GM12891 (cell line): ENCODE measurements around the gene CREBRF.
"Not testable (repeated sequence)": the region's sequence is repeated elsewhere in the genome, so short reads cannot be mapped to it uniquely, and the experiment has no call there.

ENCODE experiments used
- DNase-seq: peaks from one replicate; pipeline ENCODE4 v3.0.0; 2011; ENCODE audit warnings: low spot score; ENCODE audit not compliant: insufficient read length
- FAIRE-seq: peaks from 2 replicates; lab custom pipeline; 2011; peaks lifted over from hg19 to GRCh38; lab: Jason Lieb, UNC
- PAX5 ChIP-seq: IDR thresholded peaks from 2 replicates; pipeline ENCODE4 v1.6.1; 2011; ENCODE audit warnings: low read length, moderate library complexity, mild to moderate bottlenecking; ENCODE audit not compliant: insufficient read depth, severe bottlenecking
- POLR2A ChIP-seq: IDR thresholded peaks from 2 replicates; pipeline ENCODE4 v1.6.1; 2011; ENCODE audit warnings: low read depth, low read length, control low read depth
- POLR2AphosphoS5 ChIP-seq: IDR thresholded peaks from 2 replicates; pipeline ENCODE4 v1.6.1; 2011; ENCODE audit warnings: low read depth, low read length, control low read depth
- POU2F2 ChIP-seq: IDR thresholded peaks from 2 replicates; pipeline ENCODE4 v1.6.1; 2011; ENCODE audit warnings: low read depth, mild to moderate bottlenecking, control low read depth, low read length, moderate library complexity
- SPI1 ChIP-seq: IDR thresholded peaks from 2 replicates; pipeline ENCODE4 v1.6.1; 2011; ENCODE audit warnings: low read depth, low read length, control low read depth
- TAF1 ChIP-seq: IDR thresholded peaks from 2 replicates; pipeline ENCODE4 v1.6.1; 2011; ENCODE audit warnings: low read depth, low read length, control low read depth

The CREBRF gene

GRCh38 chr5:173018358-173018757 is 37.8 kb upstream of the CREBRF start:
- DNase-seq, result no peak
- FAIRE-seq, result no peak
- TF ChIP-seq SPI1 (no peak), TAF1 (no peak), POLR2A (no peak), POLR2AphosphoS5 (no peak), PAX5 (no peak), POU2F2 (no peak)

- no peak for DNase-seq
- TF ChIP-seq TAF1, result no peak
- no peak for TF ChIP-seq POLR2A
- no peak for FAIRE-seq
Measured at GRCh38 chr5:173020154-173020581, 36.0 kb upstream of the CREBRF start.

- FAIRE-seq, result no peak
- TF ChIP-seq POLR2A (no peak), TAF1 (no peak), POLR2AphosphoS5 (no peak), POU2F2 (no peak), SPI1 (no peak)
- DNase-seq, result no peak
Measured at GRCh38 chr5:173020643-173021042, 35.5 kb upstream of the CREBRF start.

GRCh38 chr5:173025651-173026050 is 30.5 kb upstream of the CREBRF start:
- DNase-seq (no peak), FAIRE-seq (no peak)
- TF ChIP-seq POU2F2 (no peak), POLR2A (no peak), SPI1 (no peak), PAX5 (no peak), POLR2AphosphoS5 (no peak), TAF1 (no peak)

- no peak for TF ChIP-seq POU2F2
- TF ChIP-seq SPI1, result peak; percentile 41
- FAIRE-seq (no peak), DNase-seq (no peak)
Measured at GRCh38 chr5:173027905-173028304, 28.2 kb upstream of the CREBRF start.

GRCh38 chr5:173028811-173029327 is 27.3 kb upstream of the CREBRF start:
- TF ChIP-seq TAF1, result no peak
- TF ChIP-seq PAX5, result no peak
- no peak for TF ChIP-seq SPI1
- no peak for TF ChIP-seq POLR2A
- FAIRE-seq (no peak), DNase-seq (no peak)

GRCh38 chr5:173029499-173029921 is 26.6 kb upstream of the CREBRF start:
- TF ChIP-seq SPI1 (peak; percentile 63; the same call in 1 of the 2 replicates), POLR2AphosphoS5 (no peak)
- DNase-seq (no peak), FAIRE-seq (no peak)

- FAIRE-seq, DNase-seq: not testable (repeated sequence)
Measured at GRCh38 chr5:173032096-173032495, 24.1 kb upstream of the CREBRF start.

- TF ChIP-seq TAF1, result no peak
- TF ChIP-seq POLR2A, result no peak
- TF ChIP-seq POU2F2, result no peak
- no peak for TF ChIP-seq PAX5
- no peak for TF ChIP-seq SPI1
- TF ChIP-seq POLR2AphosphoS5, result no peak
- DNase-seq, result no peak
- no peak for FAIRE-seq
Measured at GRCh38 chr5:173032730-173033129, 23.4 kb upstream of the CREBRF start.

GRCh38 chr5:173033923-173034322 is 22.2 kb upstream of the CREBRF start:
- TF ChIP-seq POLR2A (no peak), POLR2AphosphoS5 (no peak), POU2F2 (no peak), SPI1 (no peak), TAF1 (no peak), PAX5 (no peak)
- DNase-seq, result no peak
- no peak for FAIRE-seq

GRCh38 chr5:173035904-173036707 is 20.0 kb upstream of the CREBRF start:
- FAIRE-seq, result peak; percentile 71
- DNase-seq, result no peak
- no peak for TF ChIP-seq PAX5
- TF ChIP-seq SPI1, result 0 out of 2 replicates have a peak, but pooled peaks have one; percentile 10
- TF ChIP-seq POLR2A, result no peak
- TF ChIP-seq POLR2AphosphoS5, result 0 out of 2 replicates have a peak, but pooled peaks have one; percentile 14
- TF ChIP-seq TAF1, result 0 out of 2 replicates have a peak, but pooled peaks have one; percentile 32
